Muscle of leg (tissue), 11 donors: ENCODE results near the gene CLDN5. TPM values are rescaled to one million over a fixed set of nuclear protein-coding genes. Genes with fewer than 3 reads are reported as not detected.
A peak's percentile ranks its signal among the peaks of the same experiment; 100 is the strongest.

Source experiments
- DNase-seq: peaks from one replicate; pipeline ENCODE4 v3.0.0; 2013
- H3K27ac ChIP-seq: one replicate; pipeline ENCODE4 v1.5.1; 2013; ENCODE audit warnings: mild to moderate bottlenecking, low read length, control low read depth
- H3K27me3 ChIP-seq: one replicate; pipeline ENCODE4 v1.6.1; 2013; ENCODE audit warnings: low read length; ENCODE audit not compliant: control insufficient read depth, insufficient read depth
- H3K36me3 ChIP-seq: one replicate; pipeline ENCODE4 v1.6.1; 2013; ENCODE audit warnings: low read length; ENCODE audit not compliant: control insufficient read depth, insufficient read depth
- H3K4me1 ChIP-seq: one replicate; pipeline ENCODE4 v1.6.1; 2013; ENCODE audit warnings: low read length; ENCODE audit not compliant: control insufficient read depth, insufficient read depth
- H3K4me3 ChIP-seq: one replicate; pipeline ENCODE4 v1.5.1; 2013; ENCODE audit warnings: low read length, control low read depth
- H3K9me3 ChIP-seq: replicated peaks from 2 replicates; pipeline ENCODE4 v1.6.1; 2013; ENCODE audit warnings: low read depth, low read length; ENCODE audit not compliant: control insufficient read depth
- WGBS: methylation state at CpG from one replicate; pipeline ENCODE4 v1.1.5; 2013; ENCODE audit warnings: missing lambda C conversion rate; ENCODE audit not compliant: insufficient coverage; 5-methylcytosine and 5-hydroxymethylcytosine counted together
- polyA plus RNA-seq, 8 donors: library from polyadenylated mRNA; unstranded; fragments of 120-200 nt; gene quantifications; one replicate each; pipeline versions ENCODE4 v1.2.1 to v1.2.3, GENCODE V29; 2013; ENCODE audit warnings: inconsistent platforms in 1 of 8, low replicate concordance in 1 of 8; ENCODE audit not compliant: insufficient read length in 8 of 8, insufficient read depth in 1 of 8
- total RNA-seq: library from RNA; stranded (reverse); fragments of 120-200 nt; gene quantifications from one replicate; pipeline ENCODE4 v1.2.4, GENCODE V29; 2013

Gene CLDN5
- total and polyA plus RNA-seq, 9 donors: 34.8 to 78.1 (median 51.8) TPM

DNA sequence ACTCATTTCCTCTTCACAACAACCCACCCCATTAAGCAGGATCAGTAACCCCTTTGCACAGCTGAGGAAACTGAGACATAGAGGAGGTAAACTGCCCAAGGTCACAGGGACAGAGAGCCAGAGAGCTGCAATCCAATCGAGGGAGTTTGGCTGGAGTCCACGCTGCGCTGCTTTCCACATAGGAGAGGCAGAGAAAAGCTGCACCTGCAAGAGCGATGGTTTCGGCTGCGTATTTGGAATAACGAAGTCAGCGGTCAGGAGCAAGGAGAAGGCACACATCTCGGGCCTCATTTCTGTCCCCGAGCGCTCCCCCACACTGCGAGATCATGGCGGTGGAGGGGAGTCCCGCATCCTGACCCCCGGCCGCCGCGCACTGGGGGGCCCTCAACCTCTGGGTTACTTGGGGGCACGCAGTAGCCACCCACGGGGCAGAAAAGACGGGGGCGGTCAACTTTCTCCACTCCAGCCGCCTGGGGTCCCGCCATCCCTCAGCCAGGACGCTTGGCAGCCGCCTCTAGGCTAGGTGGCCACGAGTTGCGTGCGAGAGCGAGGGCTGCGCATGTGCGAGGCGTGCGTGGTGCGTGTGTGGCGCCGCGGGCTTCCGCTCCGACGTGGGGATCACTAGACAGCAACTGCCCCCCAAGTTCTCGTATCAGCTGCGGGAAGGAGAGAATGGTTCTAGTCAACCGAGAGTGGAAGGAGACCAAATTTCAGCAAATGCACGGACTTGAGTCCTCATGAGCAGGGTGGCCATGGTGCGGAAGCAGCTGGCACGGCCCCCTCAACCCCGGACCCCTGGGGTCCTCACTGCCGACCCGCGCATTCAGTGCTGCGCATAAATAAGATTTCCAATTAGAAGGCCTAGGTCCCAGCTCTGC lies 42.3 kb upstream of the CLDN5 start:
- Histone ChIP-seq H3K27ac (peak overlapping the region; percentile 62), H3K4me1 (peaks cover 7% of the 10 kb centered on the region), H3K27me3 (peaks cover 5% of the 10 kb centered on the region), H3K9me3 (no peaks in the 10 kb centered on the region), H3K36me3 (no peaks in the 10 kb centered on the region), H3K4me3 (no peak overlapping the region)
- 85% methylated on average over 52 of the region's 52 CpGs for WGBS
- DNase-seq: no peak

- no peak for DNase-seq
- Histone ChIP-seq H3K4me3 (no peak overlapping the region), H3K36me3 (no peaks in the 10 kb centered on the region), H3K9me3 (no peaks in the 10 kb centered on the region), H3K4me1 (peaks cover 7% of the 10 kb centered on the region), H3K27me3 (peaks cover 5% of the 10 kb centered on the region), H3K27ac (no peak overlapping the region)
- 30% methylated on average over 2 of the region's 11 CpGs for WGBS
Measured at GRCh38 chr22:19565382-19566278, 41.4 kb upstream of the CLDN5 start.

GRCh38 chr22:19559956-19560355 lies 35.7 kb upstream of the CLDN5 start:
- no peak overlapping the region for H3K27ac ChIP-seq
- no peak overlapping the region for H3K4me3 ChIP-seq
- H3K9me3 ChIP-seq: no peaks in the 10 kb centered on the region
- WGBS: 100% methylated on average over 1 of the region's 2 CpGs
- no peaks in the 10 kb centered on the region for H3K36me3 ChIP-seq
- DNase-seq: no peak
- H3K4me1 ChIP-seq: peaks cover 7% of the 10 kb centered on the region
- H3K27me3 ChIP-seq: no peaks in the 10 kb centered on the region

DNA sequence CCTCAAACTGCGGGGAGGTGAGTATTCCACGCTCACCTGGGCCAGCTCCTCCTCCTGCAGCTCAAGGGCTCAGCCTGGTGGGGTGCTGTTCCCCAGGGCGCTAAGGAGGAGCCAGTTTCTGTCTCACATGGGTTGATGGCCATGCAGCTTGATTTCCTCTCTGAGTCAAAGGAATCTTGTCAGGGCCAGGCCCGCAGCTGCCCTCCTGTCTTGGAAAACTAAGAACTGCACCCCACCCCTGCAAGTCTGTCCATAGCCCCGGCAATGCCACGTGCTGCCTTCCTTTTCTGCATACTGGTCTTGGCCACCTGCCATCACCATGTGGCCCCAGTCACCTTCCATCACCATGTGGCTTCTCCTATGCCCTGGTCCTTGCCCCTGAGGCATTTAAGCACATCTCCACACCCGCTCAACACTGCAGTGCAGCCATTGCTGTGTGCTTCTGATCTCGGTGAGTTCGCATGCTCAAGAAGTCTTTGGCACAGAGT lies 35.2 kb upstream of the CLDN5 start:
- WGBS: 73% methylated on average over 6 of the region's 9 CpGs
- Histone ChIP-seq H3K4me1 (peaks cover 7% of the 10 kb centered on the region), H3K27ac (no peak overlapping the region), H3K27me3 (no peaks in the 10 kb centered on the region), H3K4me3 (no peak overlapping the region), H3K9me3 (no peaks in the 10 kb centered on the region), H3K36me3 (no peaks in the 10 kb centered on the region)
- no peak for DNase-seq

DNA sequence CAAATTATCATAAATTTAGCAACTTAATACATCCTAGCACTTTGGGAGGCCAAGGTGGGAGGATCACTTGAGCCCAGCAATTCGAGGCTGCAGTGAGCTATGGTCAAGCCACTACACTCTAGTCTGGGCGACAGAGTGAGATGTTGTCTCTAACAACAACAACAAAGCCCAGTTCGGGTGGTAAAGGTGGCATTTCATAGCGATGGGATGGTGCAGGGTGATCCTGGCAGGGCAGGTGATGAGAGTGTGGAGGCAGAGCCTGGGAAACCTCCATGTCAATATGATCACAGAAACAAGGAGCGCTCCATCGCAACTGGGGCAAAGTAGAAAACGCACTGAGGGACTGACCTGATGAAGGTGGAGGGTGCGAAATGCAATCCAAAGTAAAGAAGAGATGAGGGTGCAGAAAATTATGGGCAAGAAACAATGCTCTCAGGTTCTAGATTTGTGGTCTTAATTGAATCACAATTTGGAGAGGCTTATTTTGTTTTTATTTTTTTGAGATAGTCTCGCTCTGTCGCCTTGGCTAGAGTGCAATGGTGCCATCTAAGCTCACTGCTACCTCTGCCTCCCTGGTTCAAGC lies 32.8 kb upstream of the CLDN5 start:
- Histone ChIP-seq H3K4me1 (peaks cover 7% of the 10 kb centered on the region), H3K4me3 (no peak overlapping the region), H3K27me3 (no peaks in the 10 kb centered on the region), H3K27ac (no peak overlapping the region), H3K9me3 (no peaks in the 10 kb centered on the region), H3K36me3 (no peaks in the 10 kb centered on the region)
- 87% methylated on average over 6 of the region's 10 CpGs for WGBS
- DNase-seq: no peak

- no peaks in the 10 kb centered on the region for H3K36me3 ChIP-seq
- no peak for DNase-seq
- no peaks in the 10 kb centered on the region for H3K27me3 ChIP-seq
- WGBS: 67% methylated on average over 5 of the region's 6 CpGs
- H3K9me3 ChIP-seq: no peaks in the 10 kb centered on the region
- H3K4me3 ChIP-seq: no peak overlapping the region
- H3K27ac ChIP-seq: no peak overlapping the region
- H3K4me1 ChIP-seq: peaks cover 7% of the 10 kb centered on the region
Measured at GRCh38 chr22:19555651-19556050, 31.4 kb upstream of the CLDN5 start.

GRCh38 chr22:19554834-19555404 lies 30.7 kb upstream of the CLDN5 start:
- WGBS: 73% methylated on average over 5 of the region's 12 CpGs
- H3K9me3 ChIP-seq: no peaks in the 10 kb centered on the region
- no peaks in the 10 kb centered on the region for H3K36me3 ChIP-seq
- no peak overlapping the region for H3K27ac ChIP-seq
- H3K4me1 ChIP-seq: peaks cover 7% of the 10 kb centered on the region
- no peak for DNase-seq
- no peak overlapping the region for H3K4me3 ChIP-seq
- H3K27me3 ChIP-seq: no peaks in the 10 kb centered on the region

DNA sequence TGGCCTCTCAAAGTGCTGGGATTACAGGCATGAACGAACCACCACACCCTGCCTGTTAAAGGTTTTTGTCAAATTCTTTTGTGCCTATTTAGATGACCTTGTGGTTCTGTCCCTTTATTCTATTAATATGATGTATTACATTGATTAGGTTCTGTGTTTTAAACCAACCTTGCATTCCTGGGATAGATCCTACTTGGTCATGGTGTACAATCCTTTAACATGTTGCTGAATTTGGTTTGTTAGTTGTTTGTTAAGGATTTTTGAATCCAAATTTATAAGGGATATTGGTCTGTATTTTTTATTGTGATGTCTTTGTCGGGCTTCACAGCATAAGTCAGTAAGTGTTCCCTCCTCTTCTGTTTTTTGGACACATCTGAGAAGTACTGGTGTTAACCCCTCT lies 29.0 kb upstream of the CLDN5 start:
- H3K27ac ChIP-seq: no peak overlapping the region
- no peaks in the 10 kb centered on the region for H3K9me3 ChIP-seq
- no peak for DNase-seq
- H3K36me3 ChIP-seq: no peaks in the 10 kb centered on the region
- peaks cover 2% of the 10 kb centered on the region for H3K27me3 ChIP-seq
- no peaks in the 10 kb centered on the region for H3K4me1 ChIP-seq
- no CpG with 5 or more reads among the region's 2 CpGs for WGBS
- H3K4me3 ChIP-seq: no peak overlapping the region

DNA sequence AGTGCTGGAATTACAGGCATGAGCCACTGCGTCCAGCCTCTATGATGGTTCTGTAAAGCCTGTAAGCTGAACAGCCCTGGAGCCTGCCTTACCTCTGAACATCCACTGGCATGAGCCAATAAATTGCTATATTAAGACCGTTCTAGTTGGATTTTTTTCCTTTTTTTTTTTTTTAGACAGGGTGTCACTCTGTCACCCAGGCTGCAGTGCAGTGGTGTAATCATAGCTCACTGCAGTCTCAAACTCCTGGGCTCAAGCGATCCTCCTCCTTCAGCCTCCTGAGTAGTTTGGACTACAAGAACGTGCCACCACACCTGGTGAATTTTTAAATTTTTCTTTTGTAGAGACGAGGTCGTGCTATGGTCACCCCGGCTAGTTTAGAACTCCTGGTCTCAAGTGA lies 26.2 kb upstream of the CLDN5 start:
- DNase-seq: no peak
- Histone ChIP-seq H3K36me3 (no peaks in the 10 kb centered on the region), H3K27me3 (peaks cover 2% of the 10 kb centered on the region), H3K27ac (no peak overlapping the region), H3K4me3 (no peak overlapping the region), H3K4me1 (no peaks in the 10 kb centered on the region), H3K9me3 (no peaks in the 10 kb centered on the region)
- WGBS: 79% methylated on average over 6 of the region's 7 CpGs
